Neural cell (in vitro differentiated cells): ENCODE results near the gene CYP1A1. TPM values are rescaled to one million over a fixed set of nuclear protein-coding genes. Genes with fewer than 3 reads are reported as not detected.
"Not testable (repeated sequence)": the region's sequence is repeated elsewhere in the genome, so short reads cannot be mapped to it uniquely, and the experiment has no call there.

Experiments used
- H2AFZ ChIP-seq: fragments of 200-600, 300-800 bp; sonication (generic), shearing (Covaris generic); 2 replicates; pipeline ENCODE4 v1.6.0; 2014; ENCODE audit warnings: low read depth, mild to moderate bottlenecking, antibody characterized with exemption, low read length, moderate library complexity
- H3F3A ChIP-seq: fragments of 200-600 bp; shearing (Covaris generic); 2 replicates; pipeline ENCODE4 v1.6.1; 2016; ENCODE audit warnings: mild to moderate bottlenecking, moderate library complexity, mixed read lengths, antibody characterized with exemption, low read length; ENCODE audit not compliant: insufficient read depth, poor library complexity, severe bottlenecking
- H3K27ac ChIP-seq: fragments of 200-600, 300-800 bp; sonication (generic), shearing (Covaris generic); 2 replicates; pipeline ENCODE4 v1.5.1; 2014; ENCODE audit warnings: mild to moderate bottlenecking, low read length, moderate library complexity
- H3K27me3 ChIP-seq: fragments of 300-800, 200-600 bp; sonication (generic), shearing (Covaris generic); 2 replicates; pipeline ENCODE4 v1.6.0; 2014; ENCODE audit warnings: mild to moderate bottlenecking, low read depth, low read length, moderate library complexity; ENCODE audit not compliant: insufficient read depth
- H3K36me3 ChIP-seq: fragments of 300-800, 200-600 bp; sonication (generic), shearing (Covaris generic); 2 replicates; pipeline ENCODE4 v1.5.1; 2014; ENCODE audit warnings: mild to moderate bottlenecking, antibody characterized with exemption, low read length, moderate library complexity; ENCODE audit not compliant: insufficient read depth
- H3K4me2 ChIP-seq: fragments of 300-800, 200-600 bp; sonication (generic), shearing (Covaris generic); 2 replicates; pipeline ENCODE4 v1.6.0; 2014; ENCODE audit warnings: mild to moderate bottlenecking, low read length
- H3K4me3 ChIP-seq: fragments of 300-800, 200-600 bp; sonication (generic), shearing (Covaris generic); 2 replicates; pipeline ENCODE4 v1.5.1; 2014; ENCODE audit warnings: mild to moderate bottlenecking, low read length, moderate library complexity
- H3K79me2 ChIP-seq: fragments of 200-600 bp; shearing (Covaris generic); replicated peaks from 2 replicates; pipeline ENCODE4 v1.6.0; 2014; ENCODE audit warnings: mild to moderate bottlenecking, low read length, moderate library complexity; ENCODE audit not compliant: insufficient read depth
- H3K9ac ChIP-seq: fragments of 300-800, 200-600 bp; sonication (generic), shearing (Covaris generic); 2 replicates; pipeline ENCODE4 v1.6.1; 2016; ENCODE audit warnings: mild to moderate bottlenecking, low read length, mixed read lengths
- H3K9me2 ChIP-seq: fragments of 200-600 bp; shearing (Covaris generic); 2 replicates; pipeline ENCODE4 v1.6.1; 2016; ENCODE audit warnings: mild to moderate bottlenecking, low read length, mixed read lengths; ENCODE audit not compliant: insufficient read depth
- H3K9me3 ChIP-seq: fragments of 200-600, 300-800 bp; sonication (generic), shearing (Covaris generic); 2 replicates; pipeline ENCODE4 v1.6.1; 2016; ENCODE audit warnings: mild to moderate bottlenecking, mixed run types, low read length, moderate library complexity, mixed read lengths
- H4K20me1 ChIP-seq: fragments of 200-600 bp; shearing (Covaris generic); 2 replicates; pipeline ENCODE4 v1.6.1; 2016; ENCODE audit warnings: mild to moderate bottlenecking, mixed run types; ENCODE audit not compliant: insufficient read depth
- EP300 ChIP-seq: fragments of 450-650 bp; conservative IDR thresholded peaks from 2 replicates; pipeline ENCODE4 v1.6.1; 2014; ENCODE audit warnings: antibody characterized with exemption, mild to moderate bottlenecking, moderate library complexity; ENCODE audit not compliant: poor library complexity, severe bottlenecking
- EZH2 ChIP-seq: fragments of 200-600, 300-800 bp; shearing (Covaris generic), sonication (generic); IDR thresholded peaks from 2 replicates; pipeline ENCODE4 v1.6.1; 2014; ENCODE audit warnings: antibody characterized with exemption, low read length, borderline replicate concordance, mild to moderate bottlenecking; ENCODE audit not compliant: insufficient read depth, poor library complexity, severe bottlenecking
- MXI1 ChIP-seq: fragments of 450-650 bp; conservative IDR thresholded peaks from 2 replicates; pipeline ENCODE4 v1.6.1; 2014; ENCODE audit warnings: antibody characterized with exemption, mild to moderate bottlenecking; ENCODE audit not compliant: poor library complexity, severe bottlenecking
- POLR2AphosphoS5 ChIP-seq: IDR thresholded peaks from 2 replicates; pipeline ENCODE4 v1.6.1; 2012
- RAD21 ChIP-seq: fragments of 450-650 bp; conservative IDR thresholded peaks from 2 replicates; pipeline ENCODE4 v1.6.1; 2014; ENCODE audit warnings: antibody characterized with exemption, mild to moderate bottlenecking, moderate library complexity
- SMC3 ChIP-seq: fragments of 450-650 bp; conservative IDR thresholded peaks from 2 replicates; pipeline ENCODE4 v1.6.1; 2014; ENCODE audit warnings: antibody characterized with exemption, mild to moderate bottlenecking, moderate library complexity; ENCODE audit not compliant: poor library complexity
- TAF1 ChIP-seq: IDR thresholded peaks from 2 replicates; pipeline ENCODE4 v1.6.1; 2012; ENCODE audit warnings: low read depth
- polyA plus RNA-seq: library from polyadenylated mRNA; depleted of rRNA; stranded (reverse); fragments of >200 nt; gene quantifications from 2 replicates; pipeline ENCODE4 v1.2.3, GENCODE V29; 2014
- TF ChIP-seq, protein P1 (sequence below): IDR thresholded peaks from 2 replicates; pipeline ENCODE4 v1.6.1; 2012; ENCODE audit warnings: borderline replicate concordance
- TF ChIP-seq, protein P2 (sequence below): fragments of 450-650 bp; IDR thresholded peaks from 2 replicates; pipeline ENCODE4 v1.5.1; 2014; ENCODE audit warnings: antibody characterized with exemption, mild to moderate bottlenecking, moderate library complexity; ENCODE audit not compliant: poor library complexity, severe bottlenecking

The CYP1A1 gene
- polyA plus RNA-seq, 1 donor from 2014 or later: 0.09 TPM

DNA sequence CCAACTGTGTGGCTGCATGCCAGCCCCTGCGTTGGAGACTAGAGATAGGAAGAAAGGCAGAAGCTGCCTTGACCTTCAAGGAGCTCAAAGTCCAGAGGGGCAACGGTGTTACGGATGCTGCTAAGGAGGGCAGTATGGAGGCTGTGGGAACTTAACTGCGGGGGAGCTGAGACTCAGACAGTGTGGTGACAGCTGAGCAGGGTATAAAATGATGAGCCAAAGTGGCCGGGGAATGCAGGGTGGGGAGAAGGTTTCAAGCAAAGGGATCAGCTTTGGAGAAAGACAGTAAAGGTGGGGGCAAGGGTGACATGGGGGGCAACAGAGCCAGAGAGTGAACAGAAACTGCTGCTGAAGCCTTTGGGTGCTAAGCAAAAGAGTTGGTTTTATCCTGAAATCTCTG lies 17.1 kb upstream of the CYP1A1 start:
- Histone ChIP-seq H3K9ac (no peak overlapping the region), H3K27me3 (no peaks in the 10 kb centered on the region), H3K4me3 (no peak overlapping the region), H3K79me2 (no peaks in the 10 kb centered on the region), H3F3A (no peaks in the 10 kb centered on the region), H2AFZ (no peak overlapping the region), H4K20me1 (no peaks in the 10 kb centered on the region), H3K9me3 (no peaks in the 10 kb centered on the region), H3K9me2 (no peaks in the 10 kb centered on the region), H3K36me3 (no peaks in the 10 kb centered on the region), H3K4me2 (no peak overlapping the region), H3K27ac (no peak overlapping the region)
- TF ChIP-seq RAD21: no peak
- no peak for TF ChIP-seq POLR2AphosphoS5
- TF ChIP-seq, protein P1, sequence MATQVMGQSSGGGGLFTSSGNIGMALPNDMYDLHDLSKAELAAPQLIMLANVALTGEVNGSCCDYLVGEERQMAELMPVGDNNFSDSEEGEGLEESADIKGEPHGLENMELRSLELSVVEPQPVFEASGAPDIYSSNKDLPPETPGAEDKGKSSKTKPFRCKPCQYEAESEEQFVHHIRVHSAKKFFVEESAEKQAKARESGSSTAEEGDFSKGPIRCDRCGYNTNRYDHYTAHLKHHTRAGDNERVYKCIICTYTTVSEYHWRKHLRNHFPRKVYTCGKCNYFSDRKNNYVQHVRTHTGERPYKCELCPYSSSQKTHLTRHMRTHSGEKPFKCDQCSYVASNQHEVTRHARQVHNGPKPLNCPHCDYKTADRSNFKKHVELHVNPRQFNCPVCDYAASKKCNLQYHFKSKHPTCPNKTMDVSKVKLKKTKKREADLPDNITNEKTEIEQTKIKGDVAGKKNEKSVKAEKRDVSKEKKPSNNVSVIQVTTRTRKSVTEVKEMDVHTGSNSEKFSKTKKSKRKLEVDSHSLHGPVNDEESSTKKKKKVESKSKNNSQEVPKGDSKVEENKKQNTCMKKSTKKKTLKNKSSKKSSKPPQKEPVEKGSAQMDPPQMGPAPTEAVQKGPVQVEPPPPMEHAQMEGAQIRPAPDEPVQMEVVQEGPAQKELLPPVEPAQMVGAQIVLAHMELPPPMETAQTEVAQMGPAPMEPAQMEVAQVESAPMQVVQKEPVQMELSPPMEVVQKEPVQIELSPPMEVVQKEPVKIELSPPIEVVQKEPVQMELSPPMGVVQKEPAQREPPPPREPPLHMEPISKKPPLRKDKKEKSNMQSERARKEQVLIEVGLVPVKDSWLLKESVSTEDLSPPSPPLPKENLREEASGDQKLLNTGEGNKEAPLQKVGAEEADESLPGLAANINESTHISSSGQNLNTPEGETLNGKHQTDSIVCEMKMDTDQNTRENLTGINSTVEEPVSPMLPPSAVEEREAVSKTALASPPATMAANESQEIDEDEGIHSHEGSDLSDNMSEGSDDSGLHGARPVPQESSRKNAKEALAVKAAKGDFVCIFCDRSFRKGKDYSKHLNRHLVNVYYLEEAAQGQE: no peak
- TF ChIP-seq TAF1: no peak
- TF ChIP-seq EZH2: no peak
- TF ChIP-seq MXI1: no peak
- TF ChIP-seq EP300: no peak
- TF ChIP-seq, protein P2, sequence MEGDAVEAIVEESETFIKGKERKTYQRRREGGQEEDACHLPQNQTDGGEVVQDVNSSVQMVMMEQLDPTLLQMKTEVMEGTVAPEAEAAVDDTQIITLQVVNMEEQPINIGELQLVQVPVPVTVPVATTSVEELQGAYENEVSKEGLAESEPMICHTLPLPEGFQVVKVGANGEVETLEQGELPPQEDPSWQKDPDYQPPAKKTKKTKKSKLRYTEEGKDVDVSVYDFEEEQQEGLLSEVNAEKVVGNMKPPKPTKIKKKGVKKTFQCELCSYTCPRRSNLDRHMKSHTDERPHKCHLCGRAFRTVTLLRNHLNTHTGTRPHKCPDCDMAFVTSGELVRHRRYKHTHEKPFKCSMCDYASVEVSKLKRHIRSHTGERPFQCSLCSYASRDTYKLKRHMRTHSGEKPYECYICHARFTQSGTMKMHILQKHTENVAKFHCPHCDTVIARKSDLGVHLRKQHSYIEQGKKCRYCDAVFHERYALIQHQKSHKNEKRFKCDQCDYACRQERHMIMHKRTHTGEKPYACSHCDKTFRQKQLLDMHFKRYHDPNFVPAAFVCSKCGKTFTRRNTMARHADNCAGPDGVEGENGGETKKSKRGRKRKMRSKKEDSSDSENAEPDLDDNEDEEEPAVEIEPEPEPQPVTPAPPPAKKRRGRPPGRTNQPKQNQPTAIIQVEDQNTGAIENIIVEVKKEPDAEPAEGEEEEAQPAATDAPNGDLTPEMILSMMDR: no peak
- no peak for TF ChIP-seq SMC3

DNA sequence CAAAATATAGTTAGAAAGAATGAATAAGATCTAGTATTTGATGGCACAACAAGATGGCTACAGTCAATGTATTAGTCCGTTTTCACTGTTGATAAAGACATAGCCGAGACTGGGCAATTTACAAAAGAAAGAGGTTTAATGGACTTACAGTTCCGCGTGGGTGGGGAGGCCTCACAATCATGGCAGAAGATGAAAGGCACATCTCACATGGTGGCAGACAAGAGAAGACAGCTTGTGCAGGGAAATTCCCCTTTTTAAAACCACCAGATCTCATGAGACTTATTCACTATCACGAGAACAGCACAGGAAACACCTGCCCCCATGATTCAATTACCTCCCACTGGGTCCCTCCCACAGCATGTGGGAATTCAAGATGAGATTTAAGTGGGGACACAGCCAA lies 12.9 kb upstream of the CYP1A1 start:
- H3F3A ChIP-seq, H3K9me2 ChIP-seq, H3K4me3 ChIP-seq, H3K4me2 ChIP-seq, H3K9ac ChIP-seq, H3K79me2 ChIP-seq, H3K27me3 ChIP-seq, H3K27ac ChIP-seq, H4K20me1 ChIP-seq, H3K36me3 ChIP-seq, H2AFZ ChIP-seq, H3K9me3 ChIP-seq: not testable (repeated sequence)

DNA sequence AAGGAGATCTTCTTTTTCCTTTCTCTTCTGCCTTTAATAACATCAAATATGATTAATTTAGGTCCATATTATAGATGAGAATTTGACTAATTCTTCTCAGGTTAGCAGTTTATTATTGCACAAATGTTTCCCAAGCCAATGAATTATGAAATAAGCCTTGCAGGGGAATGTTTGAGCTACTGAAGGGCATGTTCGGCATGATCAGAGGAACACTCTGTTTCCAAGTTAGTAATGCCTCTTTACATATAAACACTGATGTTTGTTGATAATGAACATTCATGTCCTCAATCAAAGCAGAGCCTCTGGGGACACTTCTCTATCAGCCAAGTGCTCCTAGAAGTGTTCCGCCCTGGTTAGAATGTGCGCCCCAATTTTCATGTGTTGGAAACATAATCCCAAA lies 10.0 kb upstream of the CYP1A1 start:
- no peak overlapping the region for H3K4me3 ChIP-seq
- no peaks in the 10 kb centered on the region for H3K9me3 ChIP-seq
- no peaks in the 10 kb centered on the region for H4K20me1 ChIP-seq
- H3F3A ChIP-seq: no peaks in the 10 kb centered on the region
- no peaks in the 10 kb centered on the region for H3K36me3 ChIP-seq
- H3K27me3 ChIP-seq: no peaks in the 10 kb centered on the region
- H3K27ac ChIP-seq: no peak overlapping the region
- no peak overlapping the region for H3K4me2 ChIP-seq
- no peak overlapping the region for H2AFZ ChIP-seq
- H3K79me2 ChIP-seq: no peaks in the 10 kb centered on the region
- TF ChIP-seq POLR2AphosphoS5: no peak
- no peak for TF ChIP-seq EZH2
- TF ChIP-seq MXI1: no peak
- no peak for TF ChIP-seq TAF1
- no peaks in the 10 kb centered on the region for H3K9me2 ChIP-seq
- no peak overlapping the region for H3K9ac ChIP-seq
